GM23338 (cell line): Measurements from ENCODE around the gene KLC4. TPM values are rescaled to one million over a fixed set of nuclear protein-coding genes. Genes with fewer than 3 reads are reported as not detected.

Source experiments
- ATAC-seq: fragments of 200-7000 bp; cut with Tn5 transposase; 3 replicates; pipeline ENCODE4 v1.9.1; 2020
- DNase-seq: peaks from one replicate; pipeline ENCODE4 v3.0.0-alpha.2; 2015; ENCODE audit warnings: low spot score
- H2AFZ ChIP-seq: fragments of 200-600 bp; sonication (generic); 2 replicates; pipeline ENCODE4 v1.8.0; 2016; ENCODE audit warnings: antibody characterized with exemption, mild to moderate bottlenecking, moderate library complexity
- H3F3A ChIP-seq: fragments of 200-600 bp; sonication (generic); replicated peaks from 2 replicates; pipeline ENCODE4 v1.8.0; 2017; ENCODE audit warnings: antibody characterized with exemption, mixed run types, low read depth
- H3K27ac ChIP-seq: fragments of 200-600 bp; sonication (generic); 2 replicates; pipeline ENCODE4 v1.6.1; 2016; ENCODE audit warnings: low read depth
- H3K27me3 ChIP-seq: fragments of 200-600 bp; sonication (generic); 2 replicates; pipeline ENCODE4 v1.8.0; 2016; ENCODE audit warnings: mild to moderate bottlenecking, mixed run types, moderate library complexity; ENCODE audit not compliant: insufficient read depth
- H3K36me3 ChIP-seq: fragments of 200-600 bp; sonication (generic); 2 replicates; pipeline ENCODE4 v1.8.0; 2016; ENCODE audit warnings: mild to moderate bottlenecking; ENCODE audit not compliant: insufficient read depth
- H3K4me1 ChIP-seq: fragments of 200-600 bp; sonication (generic); 2 replicates; pipeline ENCODE4 v1.8.0; 2016; ENCODE audit warnings: mild to moderate bottlenecking, moderate library complexity; ENCODE audit not compliant: insufficient read depth
- H3K4me2 ChIP-seq: fragments of 200-600 bp; sonication (generic); 2 replicates; pipeline ENCODE4 v1.7.1; 2017; ENCODE audit warnings: mixed run types
- H3K4me3 ChIP-seq: fragments of 200-600 bp; sonication (generic); 2 replicates; pipeline ENCODE4 v1.6.1; 2016; ENCODE audit warnings: mixed run types
- H3K79me2 ChIP-seq: fragments of 200-600 bp; sonication (generic); replicated peaks from 2 replicates; pipeline ENCODE4 v1.8.0; 2017; ENCODE audit warnings: mild to moderate bottlenecking; ENCODE audit not compliant: insufficient read depth
- H3K9me2 ChIP-seq: fragments of 200-600 bp; sonication (generic); 2 replicates; pipeline ENCODE4 v1.8.0; 2017; ENCODE audit not compliant: insufficient read depth
- H4K20me1 ChIP-seq: fragments of 200-600 bp; sonication (generic); replicated peaks from 2 replicates; pipeline ENCODE4 v1.8.0; 2017; ENCODE audit warnings: mild to moderate bottlenecking; ENCODE audit not compliant: insufficient read depth
- H3K27ac Mint-ChIP-seq: 2 replicates; pipeline ENCODE4 v1.8.0; 2020; ENCODE audit warnings: inconsistent platforms, mild to moderate bottlenecking, moderate library complexity, mixed read lengths
- H3K27me3 Mint-ChIP-seq: 3 replicates; pipeline ENCODE4 v1.8.0; 2022; ENCODE audit warnings: low read depth, mild to moderate bottlenecking, moderate library complexity, mixed read lengths, inconsistent platforms; ENCODE audit not compliant: insufficient read depth, poor library complexity
- H3K36me3 Mint-ChIP-seq: 3 replicates; pipeline ENCODE4 v1.8.0; 2021; ENCODE audit warnings: low read depth, mild to moderate bottlenecking, inconsistent platforms, moderate library complexity, mixed read lengths
- H3K4me1 Mint-ChIP-seq: 3 replicates; pipeline ENCODE4 v1.8.0; 2020; ENCODE audit warnings: mild to moderate bottlenecking, inconsistent platforms, mixed read lengths
- H3K4me3 Mint-ChIP-seq: 3 replicates; pipeline ENCODE4 v1.8.0; 2021; ENCODE audit warnings: moderate library complexity, mild to moderate bottlenecking, inconsistent platforms, mixed read lengths
- H3K9me3 Mint-ChIP-seq: 3 replicates; pipeline ENCODE4 v1.8.0; 2020; ENCODE audit warnings: moderate library complexity, mild to moderate bottlenecking, inconsistent platforms, mixed read lengths
- CREB1 ChIP-seq: fragments of 250-450 bp; sonication (Bioruptor Pico); IDR thresholded peaks from 2 replicates; pipeline ENCODE4 v1.5.0; 2020; ENCODE audit warnings: low read depth, mild to moderate bottlenecking, moderate library complexity
- CTCF ChIP-seq, 2 experiments: fragments of 200-600 bp in 1 of 2; sonication (generic) in 1 of 2; conservative IDR thresholded peaks; 2 replicates each; pipeline versions ENCODE4 v1.5.1 to v1.6.1; 2016 to 2017; ENCODE audit warnings: antibody characterized with exemption in 2 of 2, low read depth in 2 of 2, mild to moderate bottlenecking in 2 of 2, moderate library complexity in 1 of 2
- ETS1 ChIP-seq: IDR thresholded peaks from 2 replicates; pipeline ENCODE4 v1.6.1; 2016; ENCODE audit warnings: antibody characterized with exemption
- EZH2 ChIP-seq: fragments of 200-600 bp; sonication (generic); IDR thresholded peaks from one replicate; pipeline ENCODE4 v1.8.0; 2017; ENCODE audit warnings: antibody characterized with exemption, mild to moderate bottlenecking, low read depth; ENCODE audit not compliant: unreplicated experiment
- EZH2phosphoT487 ChIP-seq: fragments of 200-600 bp; sonication (generic); IDR thresholded peaks from one replicate; pipeline ENCODE4 v1.8.1; 2018; ENCODE audit warnings: antibody characterized with exemption; ENCODE audit not compliant: unreplicated experiment
- JUNB ChIP-seq: IDR thresholded peaks from one replicate; pipeline ENCODE4 v1.6.1; 2016; ENCODE audit warnings: antibody characterized with exemption; ENCODE audit not compliant: unreplicated experiment
- NANOG ChIP-seq: IDR thresholded peaks from 2 replicates; pipeline ENCODE4 v1.6.1; 2016; ENCODE audit warnings: antibody characterized with exemption, borderline replicate concordance
- POLR2AphosphoS5 ChIP-seq: IDR thresholded peaks from 2 replicates; pipeline ENCODE4 v1.6.1; 2016; ENCODE audit warnings: antibody characterized with exemption, low read depth
- STAT1 ChIP-seq: IDR thresholded peaks from one replicate; pipeline ENCODE4 v1.6.1; 2016; ENCODE audit warnings: antibody characterized with exemption; ENCODE audit not compliant: unreplicated experiment
- ZNF114 ChIP-seq: fragments of 250-450 bp; sonication (Bioruptor Pico); IDR thresholded peaks from 2 replicates; pipeline ENCODE4 v1.5.0; 2020; ENCODE audit warnings: mild to moderate bottlenecking, moderate library complexity
- ZNF331 ChIP-seq: fragments of 250-450 bp; sonication (Bioruptor Pico); IDR thresholded peaks from 2 replicates; pipeline ENCODE4 v1.5.0; 2020; ENCODE audit warnings: low read depth, mild to moderate bottlenecking, moderate library complexity
- ZNF462 ChIP-seq: fragments of 250-450 bp; sonication (Bioruptor Pico); IDR thresholded peaks from 2 replicates; pipeline ENCODE4 v1.5.0; 2020; ENCODE audit warnings: mild to moderate bottlenecking, moderate library complexity
- polyA plus RNA-seq: library from polyadenylated mRNA; unstranded; fragments of >200 nt; fragmentation: Nextera tagmentation; extraction: Ambion mirVana; gene quantifications from 2 replicates; pipeline ENCODE4 v1.2.1, GENCODE V29; 2016
- total RNA-seq: library from RNA; depleted of rRNA; stranded (reverse); fragments of >200 nt; shearing (Covaris generic); gene quantifications from 2 replicates; pipeline ENCODE4 v1.2.3, GENCODE V29; 2014

KLC4 gene
- total and polyA plus RNA-seq, 2 experiments from 2014 or later = 14.9 to 17.4 TPM

GRCh38 chr6:43047998-43048397, 11.4 kb upstream of the KLC4 start (continued):
- no peak for TF ChIP-seq CTCF (conservative IDR thresholded peaks at IDR 0.05; ENCODE audit: low read depth in 2 of 2)
- TF ChIP-seq CREB1 = no peak
- no peak for TF ChIP-seq ETS1
- no peak for TF ChIP-seq JUNB
- TF ChIP-seq POLR2AphosphoS5 = no peak
- TF ChIP-seq NANOG = no peak
- TF ChIP-seq ZNF114 (CRISPR knock-in tag) = no peak
- TF ChIP-seq EZH2phosphoT487 = no peak
- no peak for TF ChIP-seq EZH2
- TF ChIP-seq ZNF331 (CRISPR knock-in tag) = no peak
- no peak for TF ChIP-seq STAT1

- Mint-ChIP-seq H3K9me3 (no peaks in the 10 kb centered on the region; the same call in 2 of the 3 replicates), H3K27ac (no peak overlapping the region; the same call in 1 of the 2 replicates), H3K4me3 (no peak overlapping the region; the same call in 2 of the 3 replicates), H3K36me3 (peaks cover 40% of the 10 kb centered on the region), H3K27me3 (peaks cover 10% of the 10 kb centered on the region), H3K4me1 (peaks cover 34% of the 10 kb centered on the region)
- H3K4me2 ChIP-seq = no peak overlapping the region
- no peaks in the 10 kb centered on the region for H3K9me2 ChIP-seq
- H3K4me1 ChIP-seq = peaks cover 8% of the 10 kb centered on the region
- no peaks in the 10 kb centered on the region for H3K27me3 ChIP-seq
- ATAC-seq = no peak
- H3K79me2 ChIP-seq = no peaks in the 10 kb centered on the region; the same call in 1 of the 2 replicates
- no peaks in the 10 kb centered on the region for H4K20me1 ChIP-seq
- no peaks in the 10 kb centered on the region for H3K36me3 ChIP-seq
- no peak for DNase-seq
- no peak overlapping the region for H3K27ac ChIP-seq
- peaks cover 13% of the 10 kb centered on the region; the same call in 1 of the 2 replicates for H3F3A ChIP-seq
- no peak overlapping the region for H3K4me3 ChIP-seq
- H2AFZ ChIP-seq = no peak overlapping the region
- TF ChIP-seq ZNF462 (CRISPR knock-in tag) (no peak), ZNF114 (CRISPR knock-in tag) (no peak), CTCF (conservative IDR thresholded peaks at IDR 0.05; ENCODE audit: low read depth in 2 of 2) (no peak)
Measured at GRCh38 chr6:43050981-43051380, 8.4 kb upstream of the KLC4 start.
